HS-5 (cell line): Measurements from ENCODE around the gene OR14A16.

Source experiments
- DNase-seq: peaks from one replicate; pipeline ENCODE4 v3.0.0-alpha.2; 2012; ENCODE audit warnings: low read depth

The OR14A16 gene, protein sequence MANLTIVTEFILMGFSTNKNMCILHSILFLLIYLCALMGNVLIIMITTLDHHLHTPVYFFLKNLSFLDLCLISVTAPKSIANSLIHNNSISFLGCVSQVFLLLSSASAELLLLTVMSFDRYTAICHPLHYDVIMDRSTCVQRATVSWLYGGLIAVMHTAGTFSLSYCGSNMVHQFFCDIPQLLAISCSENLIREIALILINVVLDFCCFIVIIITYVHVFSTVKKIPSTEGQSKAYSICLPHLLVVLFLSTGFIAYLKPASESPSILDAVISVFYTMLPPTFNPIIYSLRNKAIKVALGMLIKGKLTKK

DNA sequence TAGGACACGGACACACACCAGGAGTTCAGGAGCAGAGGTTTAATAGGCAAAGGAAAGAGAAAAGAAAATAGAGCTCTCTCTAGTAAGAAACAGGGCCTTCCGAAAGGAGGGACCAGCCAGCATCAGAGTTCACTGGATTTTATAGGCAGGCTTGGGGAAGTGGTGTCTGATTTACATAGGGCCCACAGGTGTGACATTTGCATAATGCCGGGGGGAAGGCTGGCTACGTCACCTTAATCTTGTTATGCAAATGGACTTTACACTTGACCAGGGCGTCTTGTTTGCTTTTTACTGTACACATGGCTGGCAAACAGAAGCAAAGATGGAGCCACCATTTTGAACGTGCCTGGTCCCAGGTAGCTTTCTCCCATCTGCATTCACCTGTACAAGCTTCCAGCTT is at the start of gene OR14A16:
TSS of gene OR14A16 (minus strand) at position 97 of the 400 bp plus-strand sequence. CDS start 8,390 bp downstream, outside the sequence.
- DNase-seq, result no peak

DNA sequence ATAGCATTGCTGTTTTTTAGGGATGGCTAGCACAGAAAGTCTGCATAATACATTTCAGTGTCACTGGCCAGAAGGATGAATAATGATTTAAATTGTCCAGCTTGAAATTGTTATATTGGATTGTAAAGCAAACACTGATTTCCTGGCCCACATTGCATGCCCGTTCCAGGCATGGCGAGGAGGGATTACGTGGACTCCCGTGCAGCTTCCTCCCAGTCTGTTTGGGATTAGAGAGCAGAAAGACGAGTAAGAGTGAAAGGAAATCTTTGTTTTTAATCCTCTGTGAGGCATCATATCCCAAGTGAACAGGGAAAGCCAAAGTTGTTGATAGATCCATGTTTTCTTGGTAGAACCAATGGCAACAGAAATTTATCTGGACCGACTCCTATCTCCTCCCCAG is 41.5 kb upstream of the OR14A16 start:
- peak; percentile 22 for DNase-seq

DNA sequence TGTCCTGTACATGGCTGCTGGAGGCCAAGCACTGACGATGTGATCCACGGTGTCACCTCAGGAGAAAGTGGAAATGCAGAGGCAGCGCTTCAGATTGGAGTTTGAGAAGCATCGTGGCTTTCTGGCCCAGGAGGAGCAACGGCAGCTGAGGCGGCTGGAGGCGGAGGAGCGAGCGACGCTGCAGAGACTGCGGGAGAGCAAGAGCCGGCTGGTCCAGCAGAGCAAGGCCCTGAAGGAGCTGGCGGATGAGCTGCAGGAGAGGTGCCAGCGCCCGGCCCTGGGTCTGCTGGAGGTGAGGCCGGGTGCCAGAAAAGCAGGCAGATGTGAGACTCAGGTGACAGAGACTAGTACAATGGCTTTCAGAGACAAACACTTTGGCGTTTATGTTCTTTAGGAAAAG is 40.7 kb upstream of the OR14A16 start:
- no peak for DNase-seq

DNA sequence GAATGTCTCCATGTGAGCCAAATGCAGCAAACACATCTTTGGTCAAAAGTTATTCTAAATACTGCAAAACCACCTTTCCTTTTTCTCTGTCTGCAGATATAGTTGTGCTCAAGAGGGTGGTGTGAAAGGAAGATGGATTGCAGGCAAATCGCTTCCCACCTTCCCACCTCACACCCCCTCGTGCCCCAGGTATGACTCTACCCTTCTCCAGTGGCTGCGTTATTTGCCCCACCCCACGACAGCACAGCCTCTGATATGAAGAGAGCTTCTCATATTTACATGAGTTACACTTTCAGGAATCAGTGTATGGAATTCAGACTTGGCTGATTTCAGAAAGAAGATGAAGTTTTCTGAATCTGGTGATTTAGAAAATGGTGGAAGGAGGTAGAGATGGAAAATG is 38.8 kb upstream of the OR14A16 start:
- no peak for DNase-seq

DNA sequence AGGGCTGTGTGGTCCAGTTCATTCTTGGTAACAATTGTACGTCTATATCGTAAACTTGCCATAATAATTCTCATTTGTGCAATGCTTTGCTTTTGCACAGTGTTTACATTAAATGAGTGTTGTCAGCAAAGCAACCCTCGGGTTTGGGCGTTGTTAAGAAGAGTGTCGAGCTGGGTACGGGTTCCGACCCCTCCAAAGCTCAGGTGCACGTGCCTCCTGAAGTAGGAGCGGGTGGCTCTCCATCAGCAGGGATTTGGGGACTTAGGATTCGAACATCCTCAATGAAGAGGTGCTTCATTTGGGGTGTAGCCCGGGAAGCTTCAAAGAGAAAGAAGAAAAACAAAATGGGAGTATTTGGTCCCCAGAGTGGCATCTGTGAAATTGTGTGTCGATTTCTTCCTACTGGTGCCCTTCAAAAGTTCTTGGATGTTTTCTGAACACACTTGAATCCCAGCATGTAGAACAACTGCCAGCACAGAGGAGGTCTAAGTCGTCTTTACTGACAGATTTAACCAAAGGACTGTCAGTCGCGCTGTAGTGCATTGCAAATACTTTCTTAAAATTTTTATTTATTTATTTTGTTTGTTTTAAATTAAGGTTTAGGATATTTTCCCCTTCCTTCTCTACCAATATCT is 34.2 kb upstream of the OR14A16 start:
- DNase-seq, result no peak

DNA sequence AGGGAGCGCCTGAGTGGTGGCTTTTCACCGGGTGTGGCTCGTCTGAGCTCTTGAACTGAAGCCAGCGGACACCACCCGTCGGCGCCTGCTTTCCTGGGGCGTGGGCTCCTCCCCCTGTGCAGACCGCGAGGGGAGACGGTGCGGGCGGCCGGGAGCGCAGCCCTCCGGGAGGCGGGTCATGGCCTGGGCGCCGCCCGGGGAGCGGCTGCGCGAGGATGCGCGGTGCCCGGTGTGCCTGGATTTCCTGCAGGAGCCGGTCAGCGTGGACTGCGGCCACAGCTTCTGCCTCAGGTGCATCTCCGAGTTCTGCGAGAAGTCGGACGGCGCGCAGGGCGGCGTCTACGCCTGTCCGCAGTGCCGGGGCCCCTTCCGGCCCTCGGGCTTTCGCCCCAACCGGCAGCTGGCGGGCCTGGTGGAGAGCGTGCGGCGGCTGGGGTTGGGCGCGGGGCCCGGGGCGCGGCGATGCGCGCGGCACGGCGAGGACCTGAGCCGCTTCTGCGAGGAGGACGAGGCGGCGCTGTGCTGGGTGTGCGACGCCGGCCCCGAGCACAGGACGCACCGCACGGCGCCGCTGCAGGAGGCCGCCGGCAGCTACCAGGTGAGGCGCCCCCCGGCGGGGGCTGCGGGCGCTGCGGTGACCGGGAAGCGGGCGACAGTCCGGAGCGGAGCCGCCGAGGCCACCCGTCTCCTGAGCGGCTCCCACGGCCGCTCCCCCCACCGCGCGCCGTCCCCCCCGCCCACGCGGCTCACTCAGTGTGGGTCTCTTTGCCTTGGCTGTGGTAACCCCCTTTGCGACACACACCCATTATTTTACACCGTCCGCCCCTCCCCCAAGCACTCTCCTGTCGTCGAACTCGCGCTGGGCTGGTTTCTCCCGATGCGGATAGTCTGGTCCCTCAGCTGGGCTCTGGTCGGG is 33.4 kb upstream of the OR14A16 start, which contains the start of gene TRIM58:
TSS of gene TRIM58 (plus strand) at position 119 of the 916 bp plus-strand sequence. CDS start at position 179, 60 bp downstream.
- DNase-seq, result no peak

DNA sequence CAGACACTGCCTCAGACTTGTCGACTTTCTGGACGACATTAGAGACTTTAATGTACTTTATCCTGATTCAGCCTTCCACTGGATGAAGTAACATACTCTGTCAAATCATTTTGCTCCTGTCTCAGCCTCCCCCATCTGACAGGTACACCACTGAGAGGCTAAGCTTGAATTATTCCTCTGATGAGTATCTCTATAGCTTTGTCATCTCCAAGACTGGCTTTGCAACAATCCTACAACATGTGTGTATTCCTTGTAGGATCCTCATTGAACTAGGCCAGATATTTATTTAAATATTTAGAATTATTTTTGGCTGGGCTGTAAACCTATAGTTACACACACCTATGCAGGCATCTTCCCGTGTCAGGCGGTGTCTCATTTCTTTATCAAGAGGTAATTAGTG is 32.0 kb upstream of the OR14A16 start:
- DNase-seq, result no peak

DNA sequence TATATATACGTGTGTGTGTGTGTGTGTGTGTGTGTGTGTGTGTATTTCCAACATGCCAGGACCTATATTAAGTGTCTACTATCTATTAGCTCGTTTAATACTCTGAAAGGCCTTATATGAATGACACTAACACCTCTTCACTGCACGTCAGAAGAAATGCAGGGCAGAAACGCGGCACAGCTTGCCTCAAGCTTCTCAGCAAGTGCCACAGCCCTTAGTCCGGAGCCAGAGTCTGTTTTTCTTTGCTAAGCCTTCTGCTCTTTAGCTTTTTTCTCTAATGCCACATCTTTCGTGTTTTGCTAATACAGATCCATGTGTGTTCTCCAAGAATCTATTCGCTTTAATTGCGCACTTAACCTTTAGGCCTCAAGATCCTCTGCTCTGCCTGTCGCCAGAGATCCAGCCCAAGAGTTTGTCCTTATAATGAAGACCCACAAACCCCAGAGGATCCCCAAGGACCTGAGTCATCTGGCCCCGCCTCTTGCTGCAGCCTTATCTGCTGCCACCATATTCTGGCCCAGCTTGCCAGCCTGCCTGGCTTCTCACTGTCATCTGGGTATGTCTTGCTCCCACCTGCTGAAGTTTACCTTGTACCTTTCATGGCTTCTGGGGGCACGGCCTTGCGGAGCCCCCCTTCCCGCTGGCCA is 31.1 kb upstream of the OR14A16 start:
- no peak for DNase-seq

DNA sequence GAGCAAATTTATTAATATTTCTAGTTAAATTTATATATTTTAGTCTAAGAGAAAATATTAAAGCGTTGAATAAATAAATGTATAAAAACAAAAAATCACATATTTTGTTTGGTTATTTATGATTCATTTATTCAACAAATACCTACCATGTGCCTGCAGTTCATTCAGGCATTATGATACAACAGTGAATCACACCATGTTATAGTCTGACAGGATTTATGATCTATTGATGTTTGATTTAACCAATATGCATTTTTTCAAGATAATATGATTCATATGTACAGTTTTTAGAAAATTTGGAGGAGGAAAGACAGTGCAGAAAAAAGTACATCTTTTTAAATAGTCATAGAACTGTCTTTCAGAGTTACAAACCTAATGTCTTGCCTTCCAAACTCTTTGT is 25.7 kb upstream of the OR14A16 start:
- DNase-seq, result peak; percentile 13

DNA sequence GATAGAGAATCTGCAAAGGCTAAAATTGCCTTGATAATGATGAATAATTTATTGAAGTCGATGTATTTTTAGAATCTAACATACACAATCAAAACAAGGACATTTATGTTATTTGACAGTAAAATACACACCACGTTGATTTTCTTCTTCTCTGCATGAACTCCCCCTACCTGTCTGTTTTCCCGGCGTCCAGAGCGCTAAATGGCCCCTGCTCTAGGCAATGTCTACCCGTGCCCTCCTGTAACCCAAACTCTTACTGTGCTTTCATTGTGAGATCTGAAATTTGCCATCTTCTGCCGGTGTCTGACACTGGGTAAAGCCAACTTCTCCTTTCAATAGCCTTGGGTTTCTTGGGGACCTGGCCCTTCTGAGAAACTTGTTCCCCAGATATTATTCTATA is 24.4 kb upstream of the OR14A16 start:
- no peak for DNase-seq

DNA sequence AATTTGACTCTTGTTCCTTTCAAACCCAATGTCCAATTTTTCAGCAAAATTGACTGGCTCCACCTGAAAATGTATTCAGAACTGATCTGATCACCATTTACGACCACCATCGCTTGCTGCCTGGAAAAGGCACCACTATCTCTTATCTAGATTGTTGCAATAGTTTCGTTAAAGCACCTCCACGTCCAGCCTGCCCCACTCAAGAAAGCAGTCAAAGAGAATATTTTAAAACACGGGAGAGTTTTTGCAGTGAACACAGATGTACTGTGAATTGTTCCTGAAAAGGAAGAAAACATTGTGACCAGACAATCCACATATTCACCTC is 21.7 kb upstream of the OR14A16 start:
- no peak for DNase-seq

DNA sequence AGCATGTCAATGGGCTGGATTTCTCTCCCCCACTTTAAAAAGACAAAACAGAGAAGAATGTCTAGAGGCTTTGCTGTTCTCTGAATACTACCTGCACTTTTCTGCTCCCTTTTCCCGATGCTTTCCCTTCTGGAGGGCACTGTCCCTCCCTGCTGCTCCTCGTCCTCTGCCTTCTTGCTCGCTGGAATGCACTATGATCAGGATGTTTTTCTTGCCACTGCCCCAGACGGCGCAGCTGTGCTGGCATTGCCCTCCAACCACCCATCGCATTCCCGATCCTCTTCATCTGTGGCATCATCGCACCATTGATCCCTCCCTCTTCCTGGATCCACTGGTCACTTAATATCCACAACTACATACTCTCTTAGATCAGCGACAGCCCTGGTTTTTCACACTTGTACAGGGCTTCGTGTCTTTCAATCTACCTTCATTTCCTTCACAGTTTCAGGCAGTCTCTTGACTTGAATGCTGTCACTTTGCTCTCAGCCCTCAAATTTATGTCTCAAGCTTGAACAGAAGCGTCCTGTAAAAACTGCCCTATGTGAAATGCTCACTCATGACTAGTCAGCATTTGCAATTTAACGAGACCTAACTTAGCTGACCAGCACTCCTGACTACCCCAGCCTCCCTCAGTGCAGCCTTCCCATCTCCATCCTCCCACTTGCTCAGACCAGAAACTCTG is 21.2 kb upstream of the OR14A16 start:
- DNase-seq, result no peak

DNA sequence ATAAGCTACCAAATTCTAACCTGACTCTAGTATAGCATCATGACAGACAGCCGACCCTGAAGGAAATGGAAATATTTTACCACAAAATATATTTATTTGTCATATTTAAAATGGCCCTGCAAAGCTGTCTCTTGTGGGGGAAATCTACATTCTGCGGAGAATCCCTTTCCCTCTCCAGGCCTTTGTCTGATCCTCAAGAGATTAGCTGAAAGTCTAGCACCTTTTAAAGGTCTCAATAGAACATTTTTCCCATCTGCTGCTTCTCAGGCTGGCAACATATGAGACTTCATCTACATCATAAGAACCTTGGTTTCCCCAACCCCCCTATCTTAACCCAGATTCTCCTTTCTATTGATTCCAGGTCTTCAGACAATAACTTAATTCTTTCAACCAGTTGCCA is 19.5 kb upstream of the OR14A16 start:
- no peak for DNase-seq

DNA sequence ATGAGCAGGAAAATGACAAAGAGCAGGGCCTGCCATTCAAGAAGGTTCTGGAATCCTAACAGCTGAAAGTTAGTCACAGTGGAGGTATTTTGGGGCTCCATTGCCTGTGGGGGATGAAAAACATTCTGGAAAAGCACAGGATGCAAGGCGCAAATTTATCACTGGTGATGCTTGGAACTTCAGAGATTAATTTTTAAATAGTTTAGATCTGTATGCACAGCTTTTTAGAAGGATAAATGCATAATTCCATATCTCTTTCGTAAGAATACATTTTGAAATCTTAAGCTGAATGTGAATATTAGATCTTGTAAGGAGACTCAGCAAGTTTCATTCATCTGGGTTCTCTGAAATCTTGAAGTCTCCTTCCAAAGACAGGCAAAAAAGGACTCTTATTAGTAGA is 17.9 kb upstream of the OR14A16 start, which contains the start of gene OR11L1:
TSS of gene OR11L1 (minus strand) at position 101 of the 400 bp plus-strand sequence. CDS start at position 101, 0 bp downstream.
- DNase-seq, result no peak

DNA sequence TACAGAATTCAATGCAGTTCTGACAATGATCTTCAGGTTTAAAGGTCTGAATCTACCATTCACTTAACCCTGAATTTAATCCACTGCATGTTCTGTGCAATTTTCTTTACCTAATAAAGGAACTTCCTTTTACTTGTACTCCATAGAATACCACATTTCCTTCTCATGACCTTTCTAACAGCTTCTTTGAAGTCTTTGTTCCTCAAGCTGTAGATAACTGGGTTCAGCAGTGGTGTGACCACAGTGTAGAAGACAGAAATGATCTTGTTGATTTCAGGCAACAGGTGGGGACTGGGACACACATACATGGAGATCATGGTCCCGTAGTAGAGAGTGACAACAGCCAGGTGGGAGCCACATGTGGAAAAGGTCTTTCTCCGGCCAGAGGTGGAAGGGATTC is 16.9 kb upstream of the OR14A16 start:
- no peak for DNase-seq

DNA sequence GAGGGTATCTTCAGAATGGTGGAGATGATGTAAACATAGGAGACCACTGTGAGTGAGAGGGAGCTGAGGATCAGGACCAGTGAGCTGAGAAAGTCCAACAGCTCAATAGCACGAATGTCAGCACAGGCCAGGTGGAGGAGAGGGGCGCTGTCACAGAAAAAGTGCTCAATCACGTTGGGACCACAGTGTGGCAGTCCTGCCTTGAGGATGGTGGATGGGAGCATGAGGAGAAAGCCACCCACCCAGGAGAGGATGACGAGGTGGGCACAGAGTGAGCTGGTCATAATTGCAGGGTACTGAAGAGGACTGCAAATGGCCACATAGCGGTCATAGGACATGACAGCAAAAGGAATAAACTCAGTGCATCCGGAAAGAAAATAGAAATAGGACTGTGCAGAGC is 9.7 kb upstream of the OR14A16 start:
- DNase-seq, result no peak

DNA sequence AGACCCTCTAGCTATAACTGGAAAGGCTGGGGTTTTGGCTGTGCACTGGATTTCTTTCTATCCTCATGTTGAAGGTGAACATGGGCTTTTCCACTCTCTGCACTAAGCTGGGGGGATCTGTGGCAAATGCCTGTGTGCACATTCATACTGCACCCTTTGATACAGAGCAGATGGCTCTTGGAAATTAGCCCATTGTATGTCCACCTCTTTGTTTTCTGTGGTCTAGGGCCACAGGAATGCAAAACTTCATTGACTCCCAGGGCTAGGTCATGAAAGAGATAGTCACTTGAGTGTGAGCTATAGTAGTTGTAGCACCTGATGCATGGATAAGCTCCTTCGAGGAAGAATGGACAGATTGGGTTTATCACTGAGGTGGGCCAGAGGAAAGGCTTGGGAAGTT is 5.7 kb upstream of the OR14A16 start:
- no peak for DNase-seq

DNA sequence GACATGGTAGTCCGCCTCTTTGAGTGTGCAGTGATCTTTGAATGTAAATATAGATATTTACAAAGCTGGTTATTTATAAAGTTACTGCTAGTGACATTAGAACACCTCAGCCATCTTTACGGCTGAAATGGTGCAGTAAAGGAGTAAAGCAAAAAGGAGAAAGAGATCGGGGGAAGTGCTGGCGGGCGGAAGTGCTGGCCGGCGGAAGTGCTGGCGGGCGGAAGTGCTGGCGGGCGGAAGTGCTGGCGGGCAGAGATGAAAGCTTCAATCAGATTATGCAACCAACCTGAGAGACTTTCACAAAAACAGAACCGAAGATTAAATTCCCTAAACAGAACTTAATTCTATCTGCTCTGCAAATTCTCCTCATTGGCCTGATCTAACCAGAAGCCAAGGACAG is 1.4 kb upstream of the OR14A16 start:
- no peak for DNase-seq

DNA sequence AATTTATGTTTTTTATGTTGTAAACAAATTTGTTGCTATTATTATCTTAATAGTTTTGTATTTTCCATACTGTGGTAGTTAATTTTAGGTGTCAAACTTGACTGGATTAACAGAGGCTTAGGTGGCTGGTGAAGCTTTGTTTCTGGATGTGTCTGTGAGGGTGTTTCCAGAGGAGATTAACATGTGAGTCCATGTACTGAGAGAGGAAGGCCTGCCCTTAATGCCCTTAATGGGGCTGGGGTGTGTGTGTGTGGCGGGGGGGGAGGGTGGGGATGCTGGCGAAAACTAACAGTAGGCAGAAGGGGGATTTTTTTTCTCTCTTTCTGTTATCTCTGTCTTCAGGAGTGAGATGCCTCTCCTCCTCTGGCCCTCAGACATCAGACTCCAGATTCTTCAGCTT is 1.9 kb downstream of the OR14A16 start:
- no peak for DNase-seq

DNA sequence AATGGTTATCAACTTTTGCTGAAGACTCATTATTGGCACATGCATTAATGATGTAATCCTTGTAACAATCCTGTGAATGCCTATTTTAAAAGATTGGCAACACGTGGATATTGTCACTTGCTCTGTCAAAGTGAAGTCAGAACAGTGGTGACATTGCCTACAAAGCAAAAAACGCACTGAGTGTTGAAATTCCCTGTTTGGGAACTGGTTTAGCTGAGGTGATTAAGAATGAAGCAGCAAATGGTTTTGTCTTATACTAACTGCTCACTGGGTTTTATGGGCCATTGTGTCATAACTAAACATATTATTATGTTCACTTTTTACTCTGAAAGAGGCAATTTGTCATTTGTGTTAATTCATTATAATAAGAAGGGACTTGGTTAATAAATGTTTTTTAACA is 11.3 kb downstream of the OR14A16 start:
- no peak for DNase-seq

DNA sequence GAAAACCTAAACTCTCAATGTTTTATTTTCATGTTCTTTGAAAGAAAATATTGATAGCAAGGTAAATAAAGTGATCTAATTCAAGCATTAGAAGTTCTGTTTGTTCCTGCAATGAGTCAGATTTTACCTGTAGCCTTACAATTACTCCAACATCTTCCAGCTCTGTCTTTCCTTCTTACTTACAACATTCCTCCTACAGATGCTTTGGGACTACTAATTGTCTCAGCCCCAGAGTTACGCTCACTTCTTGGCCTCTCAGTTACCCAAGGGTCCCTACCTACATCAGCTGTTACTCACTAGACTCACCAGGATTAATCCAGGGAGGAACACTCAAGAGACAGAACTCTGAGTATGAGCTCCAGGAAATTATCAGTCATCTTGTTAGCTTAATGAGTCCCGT is 26.4 kb downstream of the OR14A16 start:
- DNase-seq, result no peak

DNA sequence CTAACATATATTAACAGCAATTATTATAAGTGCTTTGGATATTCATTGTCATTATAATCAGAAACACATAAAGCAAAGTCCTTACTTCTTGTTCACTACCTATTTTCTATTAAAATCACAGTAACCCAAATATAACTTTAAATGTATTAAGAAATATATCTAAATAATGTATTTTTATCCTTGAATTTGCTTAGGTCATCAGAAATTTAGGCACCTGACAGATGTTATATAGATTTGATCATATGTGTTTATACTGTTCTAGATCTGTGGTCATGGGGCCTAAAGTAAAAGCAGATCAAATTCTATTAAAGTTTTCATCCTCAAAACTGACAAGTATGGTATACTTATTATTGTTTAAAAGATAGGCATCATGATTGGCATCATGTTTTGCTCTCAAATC is 54.3 kb downstream of the OR14A16 start:
- no peak for DNase-seq
